Pons (tissue), 1 donor: ENCODE measurements around the gene OTUB2.
A peak's percentile ranks its signal among the peaks of the same experiment; 100 is the strongest.

Experiments
- DNase-seq: peaks from one replicate; pipeline ENCODE4 v3.0.0-alpha.2; 2016; ENCODE audit warnings: low spot score

OTUB2 gene

DNA sequence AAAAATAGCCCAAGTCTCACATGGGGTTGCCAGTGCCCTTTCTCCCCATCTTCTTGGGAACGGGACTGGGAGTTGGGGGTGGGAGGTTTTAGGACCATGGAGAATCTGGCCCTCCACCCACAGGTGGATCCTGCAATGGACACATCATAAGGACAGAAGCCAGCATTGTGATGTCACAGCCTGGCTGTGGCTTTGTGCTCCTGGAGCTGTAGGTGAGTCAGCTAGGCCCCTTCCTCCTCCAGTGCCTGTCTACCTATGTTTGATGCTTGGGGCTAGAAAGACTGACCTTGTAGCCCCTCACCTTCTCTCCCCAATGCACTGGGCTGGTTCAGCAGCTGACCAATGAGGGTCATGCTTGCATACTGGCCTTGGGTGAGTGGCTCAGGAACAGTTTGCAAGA lies 29.1 kb upstream of the OTUB2 start, which contains the start of gene CCDC197:
Gene CCDC197 (plus strand): TSS at position 220 of the 400 bp plus-strand sequence. CDS start 831 bp downstream, outside the sequence.
- DNase-seq: no peak

DNA sequence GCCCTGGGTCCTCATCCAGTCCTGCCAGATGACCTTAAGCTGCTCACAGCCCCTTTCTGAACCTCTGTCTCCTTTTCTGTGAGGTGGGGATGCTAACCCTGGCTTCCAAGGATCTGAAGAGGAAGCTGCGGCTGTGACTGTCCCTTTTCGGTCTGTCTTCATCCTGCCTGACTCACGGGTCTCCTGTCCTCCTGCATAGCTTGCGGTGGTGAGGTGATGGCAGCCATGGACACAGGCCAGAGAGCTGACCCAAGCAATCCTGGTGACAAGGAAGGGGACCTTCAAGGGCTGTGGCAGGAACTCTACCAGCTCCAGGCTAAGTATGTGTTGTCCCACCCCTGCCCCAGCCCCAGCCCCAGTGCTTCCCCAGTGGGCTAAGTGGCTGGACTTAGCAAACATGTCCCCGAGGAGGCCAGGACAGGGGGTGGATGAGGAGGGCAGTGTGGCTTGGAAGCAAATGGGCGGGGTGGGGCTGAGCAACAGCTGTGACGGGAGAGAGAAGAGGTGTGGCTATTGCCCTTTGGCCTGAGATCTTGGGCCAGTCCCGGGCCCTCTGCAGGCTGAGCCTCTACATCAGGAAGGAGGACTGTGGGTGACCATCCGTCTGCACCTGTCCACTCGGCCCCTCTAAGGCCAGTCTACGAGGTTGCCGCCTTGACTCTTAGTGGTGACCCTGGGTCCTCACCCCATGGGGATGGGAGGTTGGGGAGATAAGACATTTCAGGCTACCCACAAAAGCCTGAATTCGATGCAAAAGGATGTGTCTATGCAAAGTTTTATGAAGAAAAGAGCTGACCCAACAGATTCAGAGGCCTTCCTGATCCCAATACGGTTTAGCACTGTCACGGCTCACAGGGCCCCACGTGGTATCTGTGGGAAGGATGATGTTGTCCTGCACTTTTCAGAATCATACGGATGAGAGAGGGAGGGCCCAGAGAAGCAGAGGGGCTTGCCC lies 27.9 kb upstream of the OTUB2 start:
- no peak for DNase-seq

DNA sequence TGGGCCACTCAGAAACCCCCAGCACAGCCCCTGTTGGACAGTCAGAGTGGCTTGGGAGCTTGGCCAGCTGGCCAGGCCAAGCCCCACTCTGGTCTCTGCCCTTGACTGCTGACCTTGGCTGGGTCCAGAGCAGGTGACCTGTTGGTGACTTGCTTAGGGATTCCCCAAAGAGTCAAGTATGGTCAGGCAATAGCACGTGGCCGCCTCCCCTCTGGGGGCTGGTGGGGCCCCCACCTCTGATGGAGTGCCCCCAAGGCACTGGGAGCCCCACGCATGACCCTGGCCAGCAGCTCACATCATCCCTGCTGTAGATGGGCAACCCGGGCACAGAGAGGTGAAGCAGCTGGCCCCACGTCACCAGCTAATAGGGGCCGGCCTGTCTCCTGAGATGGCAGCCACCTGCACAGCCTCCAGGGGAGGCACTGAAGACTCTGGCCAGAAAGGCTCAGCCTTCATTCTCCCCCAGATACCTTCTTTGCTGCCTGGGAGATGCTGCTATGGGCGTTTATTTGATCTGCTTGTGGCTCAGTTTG lies 27.2 kb upstream of the OTUB2 start:
- no peak for DNase-seq

DNA sequence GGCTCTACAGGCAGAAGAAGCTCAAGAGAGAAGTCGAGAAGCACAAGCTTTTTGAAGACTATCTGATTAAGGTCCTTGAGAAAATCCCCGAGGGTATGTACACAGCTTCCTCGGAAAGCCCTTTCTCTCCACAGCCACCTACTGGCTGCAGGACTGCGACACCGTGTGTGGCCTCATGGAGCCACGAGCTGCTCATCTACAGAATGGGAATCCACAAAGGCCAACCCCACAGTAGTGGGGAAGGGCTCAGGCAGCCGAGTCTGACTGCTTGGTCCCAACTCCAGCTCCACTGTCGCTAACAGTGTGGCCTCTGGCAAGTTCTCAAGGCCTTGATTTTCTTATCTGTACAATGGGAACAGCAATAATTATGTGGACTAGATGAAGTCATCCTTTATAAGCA lies 26.6 kb upstream of the OTUB2 start:
- DNase-seq: no peak

GRCh38 chr14:94000267-94000666 lies 25.9 kb upstream of the OTUB2 start:
- DNase-seq: no peak

GRCh38 chr14:94001016-94001415 lies 25.1 kb upstream of the OTUB2 start:
- DNase-seq: no peak

DNA sequence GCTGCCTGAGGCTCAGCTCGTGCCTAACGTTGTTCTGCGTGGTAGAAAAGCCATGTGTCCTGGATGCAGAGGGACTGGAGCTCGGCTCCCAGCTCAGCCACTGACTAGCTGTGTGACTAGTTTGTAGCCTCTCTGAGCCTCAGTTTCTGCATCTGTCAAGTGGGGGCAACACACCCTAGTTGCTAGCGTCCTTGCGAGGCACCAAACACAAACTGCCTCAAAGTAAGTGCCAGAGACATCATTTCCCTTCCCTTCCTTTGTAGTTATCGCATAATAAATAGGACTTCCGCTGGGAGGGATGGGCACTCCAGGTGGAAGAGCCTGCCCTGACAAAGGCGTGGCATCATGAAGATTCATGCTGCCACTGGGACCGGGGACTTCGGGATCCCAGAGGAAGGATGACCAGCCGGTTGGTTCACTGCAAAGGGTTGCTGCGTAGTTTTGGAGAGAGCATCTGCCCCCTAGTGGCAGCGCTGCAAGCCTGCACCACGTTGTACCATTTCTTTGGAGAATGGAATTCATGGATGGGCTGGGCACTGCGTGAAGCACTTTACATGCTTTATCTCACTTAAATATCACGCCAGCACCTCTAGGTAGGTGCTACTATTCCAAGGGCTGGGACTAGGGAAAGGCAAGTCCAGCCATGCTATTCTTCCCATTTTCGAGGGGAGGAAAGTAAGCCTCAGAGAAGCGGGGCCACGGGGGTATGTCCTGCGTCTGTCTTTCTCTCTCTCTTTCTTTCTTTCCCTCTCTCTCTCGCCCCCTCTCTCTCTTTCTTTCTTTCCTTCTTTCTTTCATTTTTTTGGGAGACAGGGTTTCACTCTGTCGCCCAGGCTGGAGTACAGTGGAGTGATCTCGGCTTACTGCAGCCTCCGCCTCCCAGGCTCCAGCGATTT lies 24.4 kb upstream of the OTUB2 start:
- peak; percentile 51 for DNase-seq

- DNase-seq: no peak
Measured at GRCh38 chr14:94003397-94003796, 22.7 kb upstream of the OTUB2 start.

DNA sequence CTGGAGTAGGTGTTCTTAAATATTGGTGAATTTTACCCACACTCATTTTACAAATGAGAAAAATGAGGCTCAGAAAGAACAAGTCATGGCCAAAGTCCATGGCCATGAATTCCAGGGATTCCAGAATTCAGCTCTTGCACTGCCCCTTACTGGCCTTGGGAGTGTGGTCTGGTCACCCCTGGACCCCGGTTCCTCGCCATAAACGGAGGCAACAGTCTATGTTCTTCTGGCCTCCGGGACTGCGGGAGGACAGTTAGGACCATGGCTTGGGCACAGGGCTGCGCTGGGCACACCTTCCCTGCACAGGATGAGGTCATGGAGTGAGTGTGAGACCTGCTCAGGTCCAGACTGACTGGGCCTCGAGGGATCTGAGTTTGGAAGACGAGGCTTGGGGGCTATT lies 22.1 kb upstream of the OTUB2 start:
- DNase-seq: no peak

DNA sequence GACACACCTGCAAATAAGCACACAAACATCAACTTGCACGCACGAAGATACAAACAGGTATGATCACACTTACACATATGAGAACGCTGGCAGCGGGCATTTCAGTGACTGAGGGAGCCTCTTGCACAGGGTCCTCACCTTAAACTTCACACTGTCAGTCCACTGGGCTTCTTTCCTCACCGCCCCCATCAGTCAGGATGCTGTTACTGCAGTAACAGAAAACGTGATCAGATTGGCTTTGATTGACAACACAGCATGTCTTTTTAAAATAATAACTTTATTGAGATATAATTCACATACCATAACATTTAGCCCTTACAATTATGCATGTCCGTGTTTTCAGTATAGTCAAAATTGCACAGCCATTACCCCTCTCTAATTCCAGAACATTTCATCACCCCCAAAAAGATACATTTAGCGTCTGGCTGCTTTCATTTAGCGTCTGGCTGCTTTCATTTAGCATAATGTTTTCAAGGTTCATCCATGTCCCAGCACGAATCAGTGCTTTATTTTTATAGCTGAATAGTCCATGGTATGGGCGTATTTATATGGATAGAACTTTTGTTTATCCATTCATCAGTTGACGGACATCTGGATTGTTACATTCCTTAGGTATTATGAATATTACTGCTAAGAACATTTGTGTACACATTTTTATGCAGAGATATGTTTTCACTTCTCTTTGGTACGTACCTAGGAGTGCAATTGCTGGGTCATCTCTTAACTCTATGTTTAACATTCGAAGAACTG lies 20.6 kb upstream of the OTUB2 start:
- no peak for DNase-seq

- DNase-seq: no peak
Measured at GRCh38 chr14:94008234-94008633, 17.9 kb upstream of the OTUB2 start.

DNA sequence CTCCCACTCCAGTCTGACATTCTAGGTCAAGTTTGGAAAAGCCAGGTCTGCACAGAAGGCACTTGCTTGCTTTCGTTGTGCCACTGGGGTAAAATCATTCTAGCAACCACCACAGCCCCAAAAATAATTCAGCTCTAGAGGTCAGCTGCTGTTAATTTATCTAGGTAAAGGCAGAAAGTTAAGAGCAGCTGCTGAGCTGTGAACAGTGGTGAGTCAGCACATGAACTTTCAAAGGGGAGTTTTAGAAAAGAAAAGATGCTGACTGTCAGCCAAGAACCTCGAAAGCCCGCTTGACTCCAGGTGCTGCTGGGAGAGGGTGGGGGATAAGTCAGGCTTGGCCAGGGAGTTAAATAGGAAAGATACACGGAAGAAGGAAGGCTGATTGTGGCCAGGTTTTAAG lies 16.4 kb upstream of the OTUB2 start:
- DNase-seq: no peak

DNA sequence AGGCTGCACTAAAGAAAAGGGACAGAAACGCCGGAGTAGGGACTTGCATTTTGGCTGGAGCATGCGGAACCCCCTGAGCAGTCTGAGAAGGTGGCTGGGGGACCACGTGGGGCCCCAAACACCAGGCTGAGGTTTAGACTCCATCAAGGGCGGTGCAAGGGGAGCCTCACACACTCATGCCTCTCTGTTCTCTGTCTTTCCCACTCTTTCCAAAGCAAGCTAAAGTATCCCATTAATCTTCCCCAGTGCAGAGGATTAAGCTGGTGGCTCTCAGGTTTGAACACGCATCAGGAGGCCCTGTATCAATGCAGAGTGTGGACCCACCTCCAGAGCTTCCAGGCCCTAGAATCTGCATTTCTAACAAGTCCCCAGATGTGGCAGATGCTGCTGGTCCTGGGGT lies 15.5 kb upstream of the OTUB2 start:
- no peak for DNase-seq

DNA sequence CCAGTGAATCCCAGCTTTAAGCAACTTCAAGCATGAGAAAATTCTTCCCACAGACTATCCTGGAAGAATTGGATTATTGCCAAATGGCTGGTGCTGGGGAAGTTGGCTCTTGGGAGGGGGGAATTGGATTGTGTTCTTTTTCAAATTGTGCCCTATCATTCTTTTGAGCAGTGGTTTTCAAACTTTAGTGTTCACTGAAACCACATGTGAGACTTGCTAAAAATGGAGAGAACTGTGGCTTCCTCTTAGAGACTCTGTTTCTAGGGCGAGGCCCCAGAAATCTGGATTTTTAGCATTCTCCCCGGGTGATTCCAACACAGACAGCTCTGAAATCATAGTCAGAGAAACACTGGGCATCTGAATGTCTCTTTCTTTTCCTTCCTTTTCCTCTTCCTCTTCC lies 14.3 kb upstream of the OTUB2 start:
- DNase-seq: no peak

DNA sequence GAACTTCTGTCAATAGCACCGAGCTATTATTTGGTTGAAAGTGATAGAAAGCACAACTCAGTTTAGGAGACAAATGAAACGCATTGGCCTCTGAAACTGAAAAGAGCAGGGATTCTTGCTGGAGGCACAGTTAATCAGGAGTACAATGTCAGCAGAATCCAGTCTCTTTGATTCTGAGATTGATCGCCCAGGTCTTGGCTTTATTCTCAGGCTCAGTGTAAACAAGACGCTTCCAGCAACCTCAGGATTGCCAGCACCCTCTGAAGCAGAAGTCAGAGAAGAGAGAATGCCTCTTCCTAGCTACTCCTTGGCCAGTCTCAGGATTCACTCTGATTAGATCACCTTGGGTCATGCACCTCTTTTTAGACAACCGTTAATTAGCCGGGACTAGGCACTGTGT lies 11.8 kb upstream of the OTUB2 start:
- no peak for DNase-seq

- DNase-seq: no peak
Measured at GRCh38 chr14:94015223-94015622, 10.9 kb upstream of the OTUB2 start.

DNA sequence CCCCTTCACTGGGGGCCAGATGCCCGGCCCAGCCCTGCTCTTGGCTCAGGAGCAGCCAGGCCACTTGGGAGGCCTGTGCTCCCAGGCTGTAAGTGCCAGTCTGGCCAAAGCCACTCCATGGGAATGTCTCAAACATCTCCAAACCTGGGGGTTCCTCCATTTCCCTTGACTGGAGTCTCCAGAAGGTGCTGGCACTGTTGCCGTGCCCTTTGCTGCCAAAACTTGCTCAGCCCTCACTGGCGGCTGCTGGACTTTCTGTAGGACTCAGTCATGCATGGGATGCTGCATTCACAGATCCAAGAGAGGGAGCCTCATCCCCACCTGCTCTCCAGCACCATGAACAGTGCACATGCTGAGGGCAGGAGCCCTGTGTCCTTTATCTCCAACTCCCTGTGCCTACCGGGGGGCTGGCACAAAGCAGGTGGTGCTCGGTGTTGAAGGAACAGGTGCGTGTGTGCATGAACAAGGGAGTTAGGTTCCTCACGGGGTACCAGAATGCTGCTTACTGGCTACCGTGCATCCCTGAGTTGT lies 9.6 kb upstream of the OTUB2 start:
- no peak for DNase-seq

DNA sequence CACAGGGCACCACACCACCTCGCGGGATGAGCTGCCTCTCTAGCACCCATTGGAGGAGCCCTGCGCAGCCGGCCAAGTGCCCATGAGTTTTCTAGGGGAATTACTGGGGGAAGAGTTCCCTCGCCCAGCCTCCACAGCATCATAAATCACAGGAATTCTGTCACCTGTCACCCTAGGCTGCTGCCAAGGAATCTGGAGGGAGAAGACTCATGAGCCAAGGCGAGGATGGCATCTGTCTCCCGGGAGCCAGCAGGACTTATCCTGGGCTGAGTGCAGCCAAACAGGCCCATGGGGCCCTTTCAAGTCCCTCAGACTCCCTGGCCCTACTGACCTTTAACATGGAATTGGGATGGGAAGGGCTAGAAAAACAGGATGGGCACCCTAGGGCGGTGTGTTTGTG lies 7.8 kb upstream of the OTUB2 start:
- no peak for DNase-seq

DNA sequence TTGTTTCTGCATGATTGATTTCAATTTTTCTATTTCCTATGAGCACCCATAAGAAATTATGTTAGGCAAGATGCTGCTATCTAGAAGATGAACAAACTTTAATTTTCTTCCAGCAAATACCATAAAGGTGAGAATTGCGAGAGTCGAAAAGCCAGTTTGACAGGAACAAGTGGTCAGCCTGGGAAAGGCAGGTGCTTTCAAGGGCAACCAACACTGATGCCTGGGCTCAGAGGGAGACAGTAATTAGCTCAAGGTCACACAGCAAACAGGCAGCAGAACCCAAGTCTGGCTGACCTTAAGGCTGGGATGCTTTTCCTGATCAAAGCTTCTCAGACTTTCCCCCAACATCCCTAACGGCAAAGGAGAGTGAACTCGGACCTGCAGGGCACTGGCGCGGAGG lies 6.8 kb upstream of the OTUB2 start:
- DNase-seq: no peak

GRCh38 chr14:94020267-94020666 lies 5.9 kb upstream of the OTUB2 start:
- DNase-seq: no peak

DNA sequence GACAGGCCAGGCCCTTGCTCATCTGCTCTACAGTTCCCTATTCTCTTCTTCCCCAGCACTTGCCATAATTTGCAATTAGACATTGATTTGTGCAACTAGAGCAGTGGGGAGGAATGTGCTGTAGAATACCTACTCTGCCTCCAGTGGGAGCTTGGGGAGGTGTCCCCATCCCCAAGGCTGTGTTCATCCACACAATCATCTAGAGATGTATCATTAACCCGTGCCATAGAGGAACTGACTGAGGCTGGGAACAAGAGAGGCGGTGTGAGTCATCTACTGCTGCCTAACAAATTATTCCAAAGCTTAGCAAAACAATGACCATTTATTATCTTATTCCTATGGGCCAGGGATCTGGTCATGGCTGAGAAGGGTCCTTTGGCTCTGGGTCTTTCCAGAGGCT lies 5.1 kb upstream of the OTUB2 start:
- no peak for DNase-seq
